OCI-LY7 (cell line): ENCODE data around the gene TSPOAP1. TPM values are rescaled to one million over a fixed set of nuclear protein-coding genes. Genes with fewer than 3 reads are reported as not detected.

Experiments used
- BruUV-seq: library from RNA; stranded (reverse); fragments of 400-500 nt; replicated peaks from 2 replicates; lab custom pipeline; 2021; lab: Mats Ljungman, UMichigan
- CTCF ChIA-PET: fragments of 300-600 bp; sonication (Branson Sonifier 250); formaldehyde crosslinking; loops from one replicate; lab custom pipeline; 2022; ENCODE audit warnings: antibody characterized with exemption; ENCODE audit not compliant: unreplicated experiment; lab: Charles Lee
- POLR2A ChIA-PET: fragments of 300-600 bp; sonication (Branson Sonifier 250); formaldehyde crosslinking; loops from one replicate; lab custom pipeline; 2022; ENCODE audit warnings: antibody characterized with exemption; lab: Charles Lee
- DNase-seq: peaks from one replicate; pipeline ENCODE4 v3.0.0-alpha.2; 2015; ENCODE audit warnings: low spot score
- H2AFZ ChIP-seq: fragments of 200-600 bp; sonication (generic), shearing (Covaris generic); 2 replicates; pipeline ENCODE4 v1.6.1; 2014; ENCODE audit warnings: mild to moderate bottlenecking, antibody characterized with exemption, low read length, moderate library complexity
- H3K27ac ChIP-seq: fragments of 200-600 bp; sonication (generic); 2 replicates; pipeline ENCODE4 v1.5.1; 2014; ENCODE audit warnings: mixed run types, low read depth, mild to moderate bottlenecking, moderate library complexity, low read length, inconsistent platforms; ENCODE audit not compliant: poor library complexity, severe bottlenecking
- H3K36me3 ChIP-seq: fragments of 200-600 bp; sonication (generic); 2 replicates; pipeline ENCODE4 v1.6.1; 2014; ENCODE audit warnings: mild to moderate bottlenecking, antibody characterized with exemption, low read length, moderate library complexity, mixed read lengths; ENCODE audit not compliant: insufficient read depth
- H3K4me1 ChIP-seq: fragments of 200-600 bp; sonication (generic); 2 replicates; pipeline ENCODE4 v1.5.1; 2014; ENCODE audit warnings: mild to moderate bottlenecking, low read length; ENCODE audit not compliant: insufficient read depth, poor library complexity, severe bottlenecking
- H3K4me2 ChIP-seq: fragments of 200-600 bp; sonication (generic); 2 replicates; pipeline ENCODE4 v1.6.1; 2014; ENCODE audit warnings: mild to moderate bottlenecking, low read length
- H3K4me3 ChIP-seq: fragments of 200-600 bp; sonication (generic); 2 replicates; pipeline ENCODE4 v1.5.1; 2014; ENCODE audit warnings: mild to moderate bottlenecking, low read depth, low read length; ENCODE audit not compliant: poor library complexity, severe bottlenecking
- H3K79me2 ChIP-seq: fragments of 200-600 bp; sonication (generic); 2 replicates; pipeline ENCODE4 v1.6.1; 2016; ENCODE audit warnings: low read depth, mild to moderate bottlenecking, low read length, moderate library complexity, mixed read lengths; ENCODE audit not compliant: insufficient read depth
- H3K9me2 ChIP-seq: fragments of 200-600 bp; sonication (generic); 2 replicates; pipeline ENCODE4 v1.6.1; 2016; ENCODE audit warnings: mild to moderate bottlenecking, low read length, mixed read lengths; ENCODE audit not compliant: insufficient read depth
- H3K9me3 ChIP-seq: fragments of 200-600 bp; sonication (generic); 2 replicates; pipeline ENCODE4 v1.6.1; 2014; ENCODE audit warnings: mild to moderate bottlenecking, mixed run types, low read length, mixed read lengths
- H4K20me1 ChIP-seq: fragments of 200-600 bp; sonication (generic); 2 replicates; pipeline ENCODE4 v1.6.1; 2014; ENCODE audit warnings: mild to moderate bottlenecking, antibody characterized with exemption, low read length, moderate library complexity, mixed read lengths; ENCODE audit not compliant: insufficient read depth
- EZH2phosphoT487 ChIP-seq: fragments of 200-600 bp; sonication (generic); IDR thresholded peaks from 2 replicates; pipeline ENCODE4 v1.6.1; 2018; ENCODE audit warnings: low read depth, borderline replicate concordance, mild to moderate bottlenecking, mixed run types, antibody characterized with exemption, low read length, moderate library complexity, mixed read lengths
- intact Hi-C: fragments of 100-400 bp; cut with micrococcal nuclease; formaldehyde crosslinking; loops from one replicate; pipeline ENCODE4 v1.10.0; 2022; ENCODE audit not compliant: unreplicated experiment
- total RNA-seq, 2 experiments: library from RNA; depleted of rRNA in 1 of 2; stranded (reverse); fragments of >200 nt in 1 of 2; shearing (Covaris generic) in 1 of 2; gene quantifications; 2 replicates each; pipeline ENCODE4 v1.2.3, GENCODE V29; 2014 to 2022
- TF ChIP-seq, protein P1 (sequence below): fragments of 200-600 bp; sonication (generic); conservative IDR thresholded peaks from 2 replicates; pipeline ENCODE4 v1.5.1; 2014; ENCODE audit warnings: mild to moderate bottlenecking, antibody characterized with exemption, low read length, moderate library complexity, mixed read lengths

Gene TSPOAP1
- total RNA-seq, 2 experiments from 2014 or later: 24.0 to 50.6 TPM

DNA sequence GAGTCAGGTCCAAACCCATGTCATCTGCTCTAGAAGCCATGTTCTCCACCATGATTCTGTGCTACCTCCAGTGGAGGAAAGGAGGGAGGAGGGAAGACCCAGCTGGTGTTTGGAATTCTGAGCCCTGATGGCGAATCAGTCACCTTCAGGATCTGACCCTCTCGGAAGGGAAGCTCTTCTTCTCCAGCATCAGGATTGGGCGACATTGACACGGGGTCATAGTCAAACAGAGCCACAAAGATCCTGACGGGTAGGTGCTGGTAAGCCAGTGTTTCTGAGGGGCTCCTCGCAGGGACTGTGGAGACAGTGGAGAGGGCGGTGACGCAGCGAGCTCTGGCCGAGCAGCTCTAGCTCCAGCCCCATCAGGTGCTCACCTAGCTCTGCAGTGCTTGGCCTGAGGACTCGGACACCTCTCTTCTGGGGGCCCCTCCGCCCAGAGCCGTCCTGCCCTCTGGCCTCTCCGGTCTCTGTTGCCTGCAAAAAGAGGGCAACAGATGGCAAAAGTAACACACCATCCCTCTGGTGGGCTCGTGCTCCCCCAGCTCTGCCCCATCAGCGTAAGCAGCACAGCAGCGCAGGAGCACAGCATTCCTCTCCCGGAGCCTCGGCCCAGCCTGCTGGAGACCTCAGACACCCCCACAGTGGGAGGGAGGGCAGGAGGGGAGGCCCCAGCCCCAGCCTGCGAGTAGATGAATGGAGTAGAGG is 21.0 kb downstream of the TSPOAP1 start:
- POLR2A ChIA-PET: interaction anchor here (0.6 kb wide), 1 partner anchor 1147 kb away, joined by 3 read pairs; no protein-coding TSS in a partner anchor

GRCh38 chr17:58306131-58306951 is 22.3 kb downstream of the TSPOAP1 start:
- no peaks in the 10 kb centered on the region for H3K9me2 ChIP-seq
- H3K9me3 ChIP-seq: no peaks in the 10 kb centered on the region
- DNase-seq: no peak
- intact Hi-C loops: no loop called here
- H3K36me3 ChIP-seq: no peaks in the 10 kb centered on the region
- H3K4me3 ChIP-seq: no peak overlapping the region
- H4K20me1 ChIP-seq: no peaks in the 10 kb centered on the region
- no peak overlapping the region for H3K4me2 ChIP-seq
- TF ChIP-seq, protein P1, sequence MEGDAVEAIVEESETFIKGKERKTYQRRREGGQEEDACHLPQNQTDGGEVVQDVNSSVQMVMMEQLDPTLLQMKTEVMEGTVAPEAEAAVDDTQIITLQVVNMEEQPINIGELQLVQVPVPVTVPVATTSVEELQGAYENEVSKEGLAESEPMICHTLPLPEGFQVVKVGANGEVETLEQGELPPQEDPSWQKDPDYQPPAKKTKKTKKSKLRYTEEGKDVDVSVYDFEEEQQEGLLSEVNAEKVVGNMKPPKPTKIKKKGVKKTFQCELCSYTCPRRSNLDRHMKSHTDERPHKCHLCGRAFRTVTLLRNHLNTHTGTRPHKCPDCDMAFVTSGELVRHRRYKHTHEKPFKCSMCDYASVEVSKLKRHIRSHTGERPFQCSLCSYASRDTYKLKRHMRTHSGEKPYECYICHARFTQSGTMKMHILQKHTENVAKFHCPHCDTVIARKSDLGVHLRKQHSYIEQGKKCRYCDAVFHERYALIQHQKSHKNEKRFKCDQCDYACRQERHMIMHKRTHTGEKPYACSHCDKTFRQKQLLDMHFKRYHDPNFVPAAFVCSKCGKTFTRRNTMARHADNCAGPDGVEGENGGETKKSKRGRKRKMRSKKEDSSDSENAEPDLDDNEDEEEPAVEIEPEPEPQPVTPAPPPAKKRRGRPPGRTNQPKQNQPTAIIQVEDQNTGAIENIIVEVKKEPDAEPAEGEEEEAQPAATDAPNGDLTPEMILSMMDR: no peak
- TF ChIP-seq EZH2phosphoT487: no peak
- ChIA-PET CTCF (no interaction called here), POLR2A (interaction anchor here (0.6 kb wide), 1 partner anchor 180 kb away, joined by 3 read pairs; no protein-coding TSS in a partner anchor)
- H3K4me1 ChIP-seq: peaks cover 22% of the 10 kb centered on the region
- BruUV-seq: no TSS peak
- H2AFZ ChIP-seq: no peak overlapping the region
- no peak overlapping the region for H3K27ac ChIP-seq
- no peaks in the 10 kb centered on the region for H3K79me2 ChIP-seq

More for the DNA sequence above, 21.0 kb downstream of the TSPOAP1 start:
- Histone ChIP-seq H3K36me3 (no peaks in the 10 kb centered on the region), H3K9me3 (no peaks in the 10 kb centered on the region), H3K4me3 (no peak overlapping the region), H2AFZ (no peak overlapping the region), H3K9me2 (no peaks in the 10 kb centered on the region), H3K4me2 (no peak overlapping the region), H4K20me1 (no peaks in the 10 kb centered on the region), H3K79me2 (no peaks in the 10 kb centered on the region), H3K4me1 (peaks cover 15% of the 10 kb centered on the region), H3K27ac (no peak overlapping the region)
- intact Hi-C loops: no loop called here
- DNase-seq: no peak
- TF ChIP-seq, protein P1: no peak
- no peak for TF ChIP-seq EZH2phosphoT487
- no TSS peak for BruUV-seq
- CTCF ChIA-PET: no interaction called here
